ENCODE data around the gene PABPC5.

PABPC5 gene

GRCh38 chrX:91434351-91435168 lies at the start of gene PABPC5:
PABPC5 (plus strand) TSS chrX:91434839; CDS start chrX:91435578, 739 bp downstream.
- no peak for DNase-seq (ENCODE audit: low read depth)

GRCh38 chrX:91389026-91389425 lies 45.6 kb upstream of the PABPC5 start:
- no peak for DNase-seq (ENCODE audit: low read depth)

- no peak for DNase-seq (ENCODE audit: low read depth)
Observed at GRCh38 chrX:91414713-91415112, 19.9 kb upstream of the PABPC5 start.

- no peak for DNase-seq (ENCODE audit: low read depth)
Observed at GRCh38 chrX:91435395-91435794, 756 bp downstream of the PABPC5 start.

All from stimulated activated CD8-positive, alpha-beta memory T cell treated with anti-CD3 and anti-CD28 coated beads, Interleukin-15, amount 100 ng/mL, for 24 hours (primary cell).